ENCODE results near the gene PLAU. TPM values are rescaled to one million over a fixed set of nuclear protein-coding genes. Genes with fewer than 3 reads are reported as not detected.

PLAU gene
- total and polyA plus RNA-seq, 9 of the 15 experiments (the other 6 are each of a cell fraction or from before 2014, with no cell fraction given) = 2.1 to 16.9 (median 3.3) TPM

DNA sequence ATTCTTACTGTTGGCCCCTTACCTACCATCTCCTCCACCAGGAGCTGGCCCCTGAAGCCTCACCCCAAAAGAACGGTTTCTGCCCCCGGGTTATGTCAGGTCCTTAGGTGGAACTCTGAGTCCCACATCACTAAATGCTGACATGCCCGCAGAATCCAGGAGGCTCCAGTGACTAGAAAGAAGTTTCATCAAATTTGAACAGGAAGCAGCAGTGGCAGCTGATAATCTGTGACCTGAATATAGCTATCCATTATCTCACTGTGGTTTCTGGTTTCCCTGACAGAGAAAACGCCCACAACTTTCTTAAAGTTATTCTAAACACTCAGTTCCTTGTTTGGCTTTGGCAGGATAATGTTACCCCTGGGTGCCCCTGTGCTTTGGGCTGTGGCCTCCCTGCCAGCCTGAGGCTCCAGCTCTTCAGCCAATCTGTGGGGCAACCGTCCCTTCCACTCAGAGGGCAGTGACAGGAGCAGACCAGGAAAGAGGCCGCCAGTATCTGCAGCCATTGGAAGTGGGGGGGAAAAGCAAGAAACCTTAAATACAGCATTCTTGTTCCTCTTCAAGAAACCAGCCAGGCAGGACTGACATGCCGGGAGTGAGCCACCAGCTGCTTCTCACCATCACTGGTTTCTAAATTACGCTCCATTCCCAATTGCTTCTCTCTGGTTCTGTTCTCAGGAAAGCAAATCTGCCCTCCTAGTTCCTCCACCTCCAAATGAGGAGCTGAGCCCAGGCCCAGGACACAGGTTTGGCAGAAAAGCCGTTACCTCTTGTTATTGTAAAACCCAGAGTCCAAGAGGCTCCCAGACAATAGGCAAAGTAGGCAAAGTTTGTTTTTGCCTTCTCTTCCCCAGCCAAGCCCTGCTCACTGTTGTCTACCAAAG lies 45.8 kb downstream of the PLAU start (continued):
- TF ChIP-seq EZH2 (IDR thresholded peaks at IDR 0.05; ENCODE audit: borderline replicate concordance, low read depth, low read length) (no peak), TAF15 (IDR thresholded peaks at IDR 0.05; ENCODE audit: low read depth, low read length) (no peak), ETS2 (tag; IDR thresholded peaks at IDR 0.05; ENCODE audit: borderline replicate concordance, poor library complexity, severe bottlenecking) (no peak), RBM39 (optimal IDR thresholded peaks at IDR 0.05; ENCODE audit: low read depth, low read length) (no peak), NR2C2 (CRISPR knock-in tag; IDR thresholded peaks at IDR 0.05) (no peak), NR2C2 (tag; IDR thresholded peaks at IDR 0.05) (peak; percentile 27; the same call in 1 of the 2 replicates), ZNF224 (CRISPR knock-in tag; IDR thresholded peaks at IDR 0.05) (no peak; the same call in 1 of the 2 replicates), ILK (tag; IDR thresholded peaks at IDR 0.05; ENCODE audit: borderline replicate concordance, low read depth) (0 out of 2 replicates have a peak, but pooled peaks have one; percentile 30), ZNF274 (IDR thresholded peaks at IDR 0.05; ENCODE audit: borderline replicate concordance, low read depth, low read length) (no peak), SPI1 (IDR thresholded peaks at IDR 0.05; ENCODE audit: borderline replicate concordance, low read depth, low read length) (peak; percentile 85), HDAC1 (IDR thresholded peaks at IDR 0.05) (peak in 1 of 2 experiments; percentile 53; a peak in 1 of 4 replicates), GATAD2A (IDR thresholded peaks at IDR 0.05) (no peak), SNAPC5 (CRISPR knock-in tag; IDR thresholded peaks at IDR 0.05) (no peak), KDM1A (IDR thresholded peaks at IDR 0.05) (peak; percentile 86 to 89), RBFOX2 (IDR thresholded peaks at IDR 0.05; ENCODE audit: low read depth, low read length) (peak; percentile 57), RBM34 (IDR thresholded peaks at IDR 0.05; ENCODE audit: borderline replicate concordance, insufficient read depth, low read length) (no peak), TCF3 (CRISPR knock-in tag; IDR thresholded peaks at IDR 0.05) (peak; percentile 93), HNRNPUL1 (IDR thresholded peaks at IDR 0.05; ENCODE audit: low read length) (no peak), SIX5 (IDR thresholded peaks at IDR 0.05; ENCODE audit: borderline replicate concordance in 1 of 2, insufficient read depth in 1 of 2, low read depth in 1 of 2, low read length in 2 of 2) (no peak), TBP (optimal IDR thresholded peaks at IDR 0.05; ENCODE audit: low read depth, low read length) (peak; percentile 47), BRD9 (IDR thresholded peaks at IDR 0.05; ENCODE audit: low read depth, partially characterized antibody) (peak; percentile 35), NELFE (IDR thresholded peaks at IDR 0.05; ENCODE audit: insufficient read depth, insufficient read length) (no peak), ZNF133 (CRISPR knock-in tag; IDR thresholded peaks at IDR 0.05) (no peak), KDM5B (IDR thresholded peaks at IDR 0.05; ENCODE audit: insufficient replicate concordance, low read depth, low read length) (peak; percentile 58)
- TF ChIP-seq, protein P1, sequence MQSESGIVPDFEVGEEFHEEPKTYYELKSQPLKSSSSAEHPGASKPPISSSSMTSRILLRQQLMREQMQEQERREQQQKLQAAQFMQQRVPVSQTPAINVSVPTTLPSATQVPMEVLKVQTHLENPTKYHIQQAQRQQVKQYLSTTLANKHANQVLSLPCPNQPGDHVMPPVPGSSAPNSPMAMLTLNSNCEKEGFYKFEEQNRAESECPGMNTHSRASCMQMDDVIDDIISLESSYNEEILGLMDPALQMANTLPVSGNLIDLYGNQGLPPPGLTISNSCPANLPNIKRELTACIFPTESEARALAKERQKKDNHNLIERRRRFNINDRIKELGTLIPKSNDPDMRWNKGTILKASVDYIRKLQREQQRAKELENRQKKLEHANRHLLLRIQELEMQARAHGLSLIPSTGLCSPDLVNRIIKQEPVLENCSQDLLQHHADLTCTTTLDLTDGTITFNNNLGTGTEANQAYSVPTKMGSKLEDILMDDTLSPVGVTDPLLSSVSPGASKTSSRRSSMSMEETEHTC (IDR thresholded peaks at IDR 0.05) = 0 out of 2 replicates have a peak, but pooled peaks have one; percentile 34
- TF ChIP-seq, protein P2, sequence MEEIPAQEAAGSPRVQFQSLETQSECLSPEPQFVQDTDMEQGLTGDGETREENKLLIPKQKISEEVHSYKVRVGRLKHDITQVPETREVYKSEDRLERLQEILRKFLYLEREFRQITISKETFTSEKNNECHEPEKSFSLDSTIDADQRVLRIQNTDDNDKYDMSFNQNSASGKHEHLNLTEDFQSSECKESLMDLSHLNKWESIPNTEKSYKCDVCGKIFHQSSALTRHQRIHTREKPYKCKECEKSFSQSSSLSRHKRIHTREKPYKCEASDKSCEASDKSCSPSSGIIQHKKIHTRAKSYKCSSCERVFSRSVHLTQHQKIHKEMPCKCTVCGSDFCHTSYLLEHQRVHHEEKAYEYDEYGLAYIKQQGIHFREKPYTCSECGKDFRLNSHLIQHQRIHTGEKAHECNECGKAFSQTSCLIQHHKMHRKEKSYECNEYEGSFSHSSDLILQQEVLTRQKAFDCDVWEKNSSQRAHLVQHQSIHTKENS (CRISPR knock-in tag; IDR thresholded peaks at IDR 0.05) = no peak

Measured in K562 (cell line).